ENCODE data around the gene TCERG1L. TPM values are rescaled to one million over a fixed set of nuclear protein-coding genes. Genes with fewer than 3 reads are reported as not detected.

TCERG1L gene
- total RNA-seq, 1 experiment from 2014 or later: not detected

DNA sequence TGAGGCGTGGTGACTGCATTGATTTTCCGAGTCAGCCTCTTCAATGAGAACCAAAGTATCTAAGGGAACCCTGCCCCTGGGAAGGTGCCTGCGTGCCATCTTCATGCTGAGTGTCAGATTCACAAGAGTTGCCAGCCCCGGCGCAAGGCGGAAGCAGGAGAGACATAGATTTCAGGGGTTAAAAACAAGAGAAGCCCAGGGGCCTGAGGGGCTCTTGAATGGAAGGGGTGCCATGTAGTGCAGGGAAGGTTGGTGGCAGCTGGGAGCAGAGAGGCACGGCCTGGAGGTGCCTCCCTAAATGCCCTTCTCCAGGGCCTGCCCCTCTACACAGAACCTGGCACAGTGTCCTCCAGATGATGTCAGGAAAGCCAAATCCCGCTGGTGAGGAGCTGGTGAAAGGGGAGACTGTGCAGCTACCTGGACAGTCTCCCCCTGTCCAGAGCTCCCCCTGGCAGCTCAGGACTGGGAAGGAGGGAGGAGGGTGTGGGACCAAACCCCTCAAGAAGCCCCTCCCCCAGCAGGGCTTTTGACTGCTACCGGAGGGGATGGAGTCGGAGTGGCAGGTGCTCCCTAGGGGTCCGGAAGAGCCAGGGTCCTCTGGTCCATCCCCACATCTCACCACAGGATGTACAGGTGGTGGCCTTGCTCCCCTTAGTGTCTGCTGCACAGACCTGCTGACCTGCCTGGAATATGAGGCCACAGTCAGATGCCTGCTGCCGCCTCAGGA lies 137.9 kb downstream of the TCERG1L start:
- TF ChIP-seq EZH2 (IDR thresholded peaks at IDR 0.05; ENCODE audit: low read depth): no peak
- no peak for TF ChIP-seq CTCF (conservative IDR thresholded peaks at IDR 0.05)
- BruUV-seq (replicated peaks): no TSS peak
- Histone ChIP-seq H3F3A (ENCODE audit: insufficient read depth, low read depth) (peaks cover 3% of the 10 kb centered on the region; the same call in 1 of the 2 replicates), H3K79me2 (ENCODE audit: low read depth) (no peaks in the 10 kb centered on the region), H3K27me3 (ENCODE audit: insufficient read depth, low read depth) (peaks cover 37% of the 10 kb centered on the region), H3K9me2 (ENCODE audit: insufficient read depth) (no peaks in the 10 kb centered on the region), H2AFZ (no peak overlapping the region), H3K27ac (no peak overlapping the region), H3K9me3 (ENCODE audit: insufficient read depth, low read depth) (no peaks in the 10 kb centered on the region), H4K20me1 (ENCODE audit: insufficient read depth) (no peaks in the 10 kb centered on the region), H3K4me2 (no peak overlapping the region), H3K4me1 (replicated peaks; ENCODE audit: insufficient read depth) (no peaks in the 10 kb centered on the region), H3K4me3 (no peak overlapping the region), H3K36me3 (ENCODE audit: low read depth) (no peaks in the 10 kb centered on the region)
- CTCF ChIA-PET: no interaction called here
- no peak for DNase-seq
- intact Hi-C loops (cut with micrococcal nuclease; ENCODE audit: unreplicated experiment): no loop called here
- POLR2A ChIA-PET (ENCODE audit: unreplicated experiment): no interaction called here

- Histone ChIP-seq H3K9me3 (ENCODE audit: insufficient read depth, low read depth) (no peaks in the 10 kb centered on the region), H3K79me2 (ENCODE audit: low read depth) (no peaks in the 10 kb centered on the region), H3K27me3 (ENCODE audit: insufficient read depth, low read depth) (peaks cover 47% of the 10 kb centered on the region), H3K36me3 (ENCODE audit: low read depth) (no peaks in the 10 kb centered on the region), H3K27ac (no peak overlapping the region), H3K4me2 (no peak overlapping the region), H3K9me2 (ENCODE audit: insufficient read depth) (no peaks in the 10 kb centered on the region), H3F3A (ENCODE audit: insufficient read depth, low read depth) (peaks cover 3% of the 10 kb centered on the region; the same call in 1 of the 2 replicates), H3K4me3 (no peak overlapping the region), H4K20me1 (ENCODE audit: insufficient read depth) (no peaks in the 10 kb centered on the region), H2AFZ (no peak overlapping the region), H3K4me1 (replicated peaks; ENCODE audit: insufficient read depth) (no peaks in the 10 kb centered on the region)
- POLR2A ChIA-PET (ENCODE audit: unreplicated experiment): no interaction called here
- no peak for DNase-seq
- CTCF ChIA-PET: no interaction called here
- TF ChIP-seq EZH2 (IDR thresholded peaks at IDR 0.05; ENCODE audit: low read depth) (no peak), CTCF (conservative IDR thresholded peaks at IDR 0.05) (no peak)
- BruUV-seq (replicated peaks): no TSS peak
- intact Hi-C loops (cut with micrococcal nuclease; ENCODE audit: unreplicated experiment): no loop called here
Measured at GRCh38 chr10:131172433-131172832, 139.1 kb downstream of the TCERG1L start.

GRCh38 chr10:131169146-131169545 lies 142.4 kb downstream of the TCERG1L start:
- Histone ChIP-seq H3F3A (ENCODE audit: insufficient read depth, low read depth) (no peaks in the 10 kb centered on the region), H3K79me2 (ENCODE audit: low read depth) (no peaks in the 10 kb centered on the region), H3K4me3 (no peak overlapping the region), H3K4me1 (replicated peaks; ENCODE audit: insufficient read depth) (no peaks in the 10 kb centered on the region), H3K27ac (no peak overlapping the region), H3K9me3 (ENCODE audit: insufficient read depth, low read depth) (no peaks in the 10 kb centered on the region), H3K9me2 (ENCODE audit: insufficient read depth) (no peaks in the 10 kb centered on the region), H4K20me1 (ENCODE audit: insufficient read depth) (no peaks in the 10 kb centered on the region), H2AFZ (no peak overlapping the region), H3K27me3 (ENCODE audit: insufficient read depth, low read depth) (peaks cover 62% of the 10 kb centered on the region), H3K4me2 (no peak overlapping the region), H3K36me3 (ENCODE audit: low read depth) (no peaks in the 10 kb centered on the region)
- CTCF ChIA-PET: no interaction called here
- no TSS peak for BruUV-seq (replicated peaks)
- POLR2A ChIA-PET (ENCODE audit: unreplicated experiment): no interaction called here
- TF ChIP-seq EZH2 (IDR thresholded peaks at IDR 0.05; ENCODE audit: low read depth): no peak
- DNase-seq: no peak
- intact Hi-C loops (cut with micrococcal nuclease; ENCODE audit: unreplicated experiment): no loop called here

Measured in PC-9 (cell line).